ENCODE results near the gene CMTM8. TPM values are rescaled to one million over a fixed set of nuclear protein-coding genes. Genes with fewer than 3 reads are reported as not detected.

Gene CMTM8
- polyA plus RNA-seq, 2 of the 4 experiments (the other 2 are of a cell fraction): 8.4 to 15.6 TPM

- Histone ChIP-seq H3K4me1 (peaks cover 5% of the 10 kb centered on the region; the same call in 2 of the 3 replicates), H3K9me3 (no peaks in the 10 kb centered on the region), H3K4me3 (no peak overlapping the region), H3K4me2 (no peak overlapping the region), H3K27ac (no peak overlapping the region)
- no peak for ATAC-seq
- ChIA-PET POLR2A (no interaction called here), CTCF (interaction anchor here (0.6 to 1.3 kb wide), 3 partner anchors 18 to 101 kb away, joined by 3 to 5 read pairs (median 3); no protein-coding TSS in a partner anchor)
- FAIRE-seq: no peak
- DNase-seq (ENCODE audit: low read depth in 1 of 2, low spot score in 1 of 2): no peak
- no peak for TF ChIP-seq ZSCAN20 (CRISPR knock-in tag; IDR thresholded peaks at IDR 0.05)
- TF ChIP-seq CBX2 (IDR thresholded peaks at IDR 0.05; ENCODE audit: borderline replicate concordance, low read depth): no peak
- no peak for TF ChIP-seq MAZ (IDR thresholded peaks at IDR 0.05; ENCODE audit: borderline replicate concordance, low read depth, low read length)
- no peak for TF ChIP-seq NR3C1 (IDR thresholded peaks at IDR 0.05)
- 34% methylated on average over 2 of the region's 2 CpGs for WGBS (ENCODE audit: missing lambda C conversion rate)
Measured at GRCh38 chr3:32278714-32279113, 40.2 kb downstream of the CMTM8 start.

DNA sequence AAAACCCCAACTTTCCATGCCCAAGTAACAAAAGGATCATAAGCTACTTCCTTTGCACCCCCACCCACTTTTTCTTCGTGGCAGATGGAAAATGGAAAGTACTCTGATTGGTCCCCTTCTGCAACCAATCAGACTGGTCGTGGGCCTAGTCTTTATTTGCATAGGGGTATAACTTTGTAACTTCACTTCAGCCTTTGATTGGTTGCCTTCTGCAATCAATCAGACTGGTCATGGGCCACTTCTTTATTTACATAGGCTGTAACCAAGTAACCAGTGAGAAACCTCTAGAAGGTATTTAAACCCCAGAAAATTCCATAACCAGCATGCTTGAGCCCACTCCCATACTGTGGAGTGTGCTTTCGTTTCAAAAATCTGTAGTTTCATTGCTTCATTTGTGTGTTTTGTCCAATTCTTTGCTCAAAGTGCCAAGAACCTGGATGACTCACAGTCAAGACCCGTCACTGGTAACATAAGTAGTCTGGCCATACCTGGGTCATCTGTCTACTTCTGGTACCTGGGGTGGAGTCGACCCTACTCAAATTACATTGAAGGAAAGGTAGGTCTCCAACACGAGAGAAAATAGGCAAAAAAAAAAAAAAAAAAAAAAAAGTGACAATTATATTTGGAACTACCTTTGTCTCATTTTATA lies 41.9 kb downstream of the CMTM8 start:
- Histone ChIP-seq H3K9me3 (no peaks in the 10 kb centered on the region), H3K4me1 (no peaks in the 10 kb centered on the region; the same call in 2 of the 3 replicates), H3K4me3 (no peak overlapping the region), H3K4me2 (no peak overlapping the region), H3K27ac (no peak overlapping the region)
- FAIRE-seq (no peak), ATAC-seq (no peak), DNase-seq (ENCODE audit: low read depth in 1 of 2, low spot score in 1 of 2) (peak in 1 of 2 experiments; percentile 16)
- ChIA-PET CTCF (interaction anchor here (0.6 to 1.1 kb wide), 4 partner anchors 12 to 187 kb away, joined by 3 read pairs; no protein-coding TSS in a partner anchor), POLR2A (no interaction called here)
- no peak for TF ChIP-seq JUNB (IDR thresholded peaks at IDR 0.05)
- no peak for TF ChIP-seq POLR2A (IDR thresholded peaks at IDR 0.05; ENCODE audit: low read length)
- TF ChIP-seq, protein P1, sequence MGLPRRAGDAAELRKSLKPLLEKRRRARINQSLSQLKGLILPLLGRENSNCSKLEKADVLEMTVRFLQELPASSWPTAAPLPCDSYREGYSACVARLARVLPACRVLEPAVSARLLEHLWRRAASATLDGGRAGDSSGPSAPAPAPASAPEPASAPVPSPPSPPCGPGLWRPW (IDR thresholded peaks at IDR 0.05): no peak
- TF ChIP-seq ZSCAN20 (CRISPR knock-in tag; IDR thresholded peaks at IDR 0.05): no peak
- TF ChIP-seq, protein P2, sequence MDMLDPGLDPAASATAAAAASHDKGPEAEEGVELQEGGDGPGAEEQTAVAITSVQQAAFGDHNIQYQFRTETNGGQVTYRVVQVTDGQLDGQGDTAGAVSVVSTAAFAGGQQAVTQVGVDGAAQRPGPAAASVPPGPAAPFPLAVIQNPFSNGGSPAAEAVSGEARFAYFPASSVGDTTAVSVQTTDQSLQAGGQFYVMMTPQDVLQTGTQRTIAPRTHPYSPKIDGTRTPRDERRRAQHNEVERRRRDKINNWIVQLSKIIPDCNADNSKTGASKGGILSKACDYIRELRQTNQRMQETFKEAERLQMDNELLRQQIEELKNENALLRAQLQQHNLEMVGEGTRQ (IDR thresholded peaks at IDR 0.05): no peak
- TF ChIP-seq HDAC2 (IDR thresholded peaks at IDR 0.05): no peak
- TF ChIP-seq EHMT2 (IDR thresholded peaks at IDR 0.05; ENCODE audit: low read depth): no peak
- TF ChIP-seq HOXB13 (CRISPR knock-in tag; IDR thresholded peaks at IDR 0.05; ENCODE audit: low read depth): no peak
- no peak for TF ChIP-seq EHF (CRISPR knock-in tag; IDR thresholded peaks at IDR 0.05)
- TF ChIP-seq, protein P3, sequence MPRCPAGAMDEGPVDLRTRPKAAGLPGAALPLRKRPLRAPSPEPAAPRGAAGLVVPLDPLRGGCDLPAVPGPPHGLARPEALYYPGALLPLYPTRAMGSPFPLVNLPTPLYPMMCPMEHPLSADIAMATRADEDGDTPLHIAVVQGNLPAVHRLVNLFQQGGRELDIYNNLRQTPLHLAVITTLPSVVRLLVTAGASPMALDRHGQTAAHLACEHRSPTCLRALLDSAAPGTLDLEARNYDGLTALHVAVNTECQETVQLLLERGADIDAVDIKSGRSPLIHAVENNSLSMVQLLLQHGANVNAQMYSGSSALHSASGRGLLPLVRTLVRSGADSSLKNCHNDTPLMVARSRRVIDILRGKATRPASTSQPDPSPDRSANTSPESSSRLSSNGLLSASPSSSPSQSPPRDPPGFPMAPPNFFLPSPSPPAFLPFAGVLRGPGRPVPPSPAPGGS (IDR thresholded peaks at IDR 0.05): no peak
- TF ChIP-seq PBX3 (IDR thresholded peaks at IDR 0.05): no peak
- TF ChIP-seq ZNF302 (CRISPR knock-in tag; IDR thresholded peaks at IDR 0.05): no peak
- no peak for TF ChIP-seq TFCP2L1 (CRISPR knock-in tag; IDR thresholded peaks at IDR 0.05)
- no peak for TF ChIP-seq CEBPB (IDR thresholded peaks at IDR 0.05)
- TF ChIP-seq FOXS1 (CRISPR knock-in tag; IDR thresholded peaks at IDR 0.05): no peak
- TF ChIP-seq ATOH8 (CRISPR knock-in tag; IDR thresholded peaks at IDR 0.05; ENCODE audit: low read depth): no peak
- no peak for TF ChIP-seq JUN (IDR thresholded peaks at IDR 0.05)
- no peak for TF ChIP-seq RFX5 (IDR thresholded peaks at IDR 0.05)
- TF ChIP-seq TP53 (CRISPR knock-in tag; IDR thresholded peaks at IDR 0.05): no peak
- no peak for TF ChIP-seq RCOR1 (IDR thresholded peaks at IDR 0.05; ENCODE audit: low read depth, low read length)
- WGBS (ENCODE audit: missing lambda C conversion rate): 69% methylated on average over 6 of the region's 6 CpGs

All from A549 (cell line).